K562 treated with DMSO at 1 percent for 12 hours (cell line): Measurements from ENCODE around the gene ADARB2. TPM values are rescaled to one million over a fixed set of nuclear protein-coding genes. Genes with fewer than 3 reads are reported as not detected.

Experiments used
- total RNA-seq: library from RNA; unstranded; fragments of 300-600 nt; gene quantifications from 2 replicates; pipeline ENCODE4 v1.2.3, GENCODE V29; 2022; ENCODE audit not compliant: insufficient read depth

ADARB2 gene
- total RNA-seq, result not detected in 2 replicates

GRCh38 chr10:1737222-1738061 lies at the start of gene ADARB2:
TSS of gene ADARB2 (minus strand) at chr10:1737525.

